Astrocyte (in vitro differentiated cells and primary cell): ENCODE data around the gene CDH22. TPM values are rescaled to one million over a fixed set of nuclear protein-coding genes. Genes with fewer than 3 reads are reported as not detected.

ENCODE experiments used
- DNase-seq: peaks from one replicate; pipeline ENCODE4 v3.0.0-alpha.2; 2010; ENCODE audit warnings: low read depth
- FAIRE-seq: peaks from 2 replicates; lab custom pipeline; 2011; peaks lifted over from hg19 to GRCh38; lab: Jason Lieb, UNC
- H2AFZ ChIP-seq: 2 replicates; pipeline ENCODE4 v1.6.0; 2012; ENCODE audit warnings: low read depth, low read length, inconsistent platforms
- H3K27ac ChIP-seq: 2 replicates; pipeline ENCODE4 v1.5.1; 2011; ENCODE audit warnings: low read depth, low read length, inconsistent platforms
- H3K27me3 ChIP-seq: 2 replicates; pipeline ENCODE4 v1.6.0; 2011; ENCODE audit warnings: low read length, inconsistent platforms; ENCODE audit not compliant: insufficient read depth
- H3K36me3 ChIP-seq: 2 replicates; pipeline ENCODE4 v1.5.1; 2011; ENCODE audit warnings: low read length, inconsistent platforms; ENCODE audit not compliant: insufficient read depth
- H3K4me1 ChIP-seq: 2 replicates; pipeline ENCODE4 v1.5.1; 2011; ENCODE audit warnings: low read length, inconsistent platforms; ENCODE audit not compliant: insufficient read depth
- H3K4me2 ChIP-seq: 2 replicates; pipeline ENCODE4 v1.6.0; 2012; ENCODE audit warnings: low read length, inconsistent platforms
- H3K4me3 ChIP-seq: 2 replicates; pipeline ENCODE4 v1.5.1; 2011; ENCODE audit warnings: low read depth, mild to moderate bottlenecking, low read length, inconsistent platforms; ENCODE audit not compliant: insufficient read depth
- H3K79me2 ChIP-seq: 2 replicates; pipeline ENCODE4 v1.6.0; 2012; ENCODE audit warnings: mild to moderate bottlenecking, low read length, inconsistent platforms; ENCODE audit not compliant: insufficient read depth
- H3K9ac ChIP-seq: 2 replicates; pipeline ENCODE4 v1.6.0; 2012; ENCODE audit warnings: mild to moderate bottlenecking, low read length, inconsistent platforms
- H3K9me3 ChIP-seq: 2 replicates; pipeline ENCODE4 v1.5.1; 2012; ENCODE audit warnings: low read depth, mild to moderate bottlenecking, low read length, inconsistent platforms; ENCODE audit not compliant: insufficient read depth
- H4K20me1 ChIP-seq: 2 replicates; pipeline ENCODE4 v1.6.0; 2012; ENCODE audit warnings: low read length, inconsistent platforms; ENCODE audit not compliant: insufficient read depth
- H3K27ac Mint-ChIP-seq: one replicate; pipeline ENCODE4 v1.8.0; 2021; ENCODE audit warnings: mild to moderate bottlenecking, mixed read lengths; ENCODE audit not compliant: unreplicated experiment
- H3K27me3 Mint-ChIP-seq: one replicate; pipeline ENCODE4 v1.8.0; 2021; ENCODE audit warnings: low read depth, mixed read lengths; ENCODE audit not compliant: unreplicated experiment
- H3K36me3 Mint-ChIP-seq: one replicate; pipeline ENCODE4 v1.8.0; 2021; ENCODE audit warnings: low read depth, mixed read lengths; ENCODE audit not compliant: unreplicated experiment
- H3K4me1 Mint-ChIP-seq: one replicate; pipeline ENCODE4 v1.8.0; 2021; ENCODE audit warnings: low read depth, mixed read lengths; ENCODE audit not compliant: unreplicated experiment
- H3K4me3 Mint-ChIP-seq: one replicate; pipeline ENCODE4 v1.8.0; 2021; ENCODE audit warnings: mild to moderate bottlenecking, moderate library complexity, mixed read lengths; ENCODE audit not compliant: unreplicated experiment
- H3K9me3 Mint-ChIP-seq: one replicate; pipeline ENCODE4 v1.8.0; 2021; ENCODE audit warnings: mild to moderate bottlenecking, mixed read lengths; ENCODE audit not compliant: unreplicated experiment
- EZH2 ChIP-seq: IDR thresholded peaks from 2 replicates; pipeline ENCODE4 v1.6.1; 2012; ENCODE audit warnings: mild to moderate bottlenecking, low read length, inconsistent platforms; ENCODE audit not compliant: insufficient read depth
- total RNA-seq: library from RNA; stranded (reverse); gene quantifications from 2 replicates; pipeline ENCODE4 v1.2.1, GENCODE V29; 2021
- TF ChIP-seq, protein P1 (sequence below): IDR thresholded peaks from 2 replicates; pipeline ENCODE4 v1.5.1; 2011; ENCODE audit warnings: low read depth, mild to moderate bottlenecking, inconsistent platforms, low read length, moderate library complexity; ENCODE audit not compliant: insufficient read depth

The CDH22 gene
- total RNA-seq, 1 donor from 2014 or later = not detected

DNA sequence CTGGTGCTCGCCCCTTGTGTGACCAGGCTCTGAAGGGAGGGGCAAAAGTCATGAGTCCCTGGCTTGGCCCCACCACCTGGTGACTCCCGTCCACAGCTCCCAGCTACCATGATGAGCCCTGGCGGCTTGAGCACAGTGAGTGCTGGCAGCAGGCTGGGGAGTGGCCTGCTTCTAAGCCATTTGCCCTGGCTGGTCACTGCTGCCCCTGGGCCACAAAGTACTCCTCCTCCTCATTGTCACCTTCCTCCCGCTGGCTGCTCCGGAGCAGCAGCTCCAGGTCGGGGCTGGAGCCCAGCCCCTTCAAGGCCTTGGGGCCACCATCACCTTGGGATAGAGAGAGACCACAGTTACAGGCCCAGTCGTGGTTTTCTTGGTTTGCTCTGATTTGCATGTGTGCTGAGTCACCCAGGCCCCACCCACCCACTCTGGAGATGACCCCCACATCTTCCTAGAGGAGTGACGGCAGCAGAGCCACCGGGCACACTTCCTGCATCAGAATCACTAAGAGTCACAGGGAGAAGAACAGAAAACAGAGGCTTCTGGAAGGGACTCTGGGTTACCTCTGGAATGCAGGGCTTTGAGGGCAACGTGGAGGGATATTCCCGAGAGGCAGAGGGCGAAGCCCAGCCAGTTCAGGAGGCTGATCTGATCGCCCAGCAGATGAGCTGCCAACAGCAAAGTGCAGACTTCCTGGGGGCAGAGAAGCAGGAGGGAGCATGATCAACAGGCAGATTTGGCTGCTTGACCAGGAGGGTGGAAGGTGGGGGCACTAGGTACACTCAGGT is 42.1 kb upstream of the CDH22 start:
- no peaks in the 10 kb centered on the region for H4K20me1 ChIP-seq
- peak overlapping the region; percentile 55 for H2AFZ ChIP-seq
- no peaks in the 10 kb centered on the region for H3K79me2 ChIP-seq
- H3K9me3 ChIP-seq = no peaks in the 10 kb centered on the region
- H3K4me1 Mint-ChIP-seq = peaks cover 29% of the 10 kb centered on the region
- H3K4me3 ChIP-seq = no peak overlapping the region
- peaks cover 23% of the 10 kb centered on the region for H3K4me1 ChIP-seq
- peaks cover 15% of the 10 kb centered on the region for H3K36me3 Mint-ChIP-seq
- peaks cover 3% of the 10 kb centered on the region for H3K36me3 ChIP-seq
- H3K27me3 Mint-ChIP-seq = no peaks in the 10 kb centered on the region
- peaks cover 3% of the 10 kb centered on the region for H3K9me3 Mint-ChIP-seq
- TF ChIP-seq, protein P1, sequence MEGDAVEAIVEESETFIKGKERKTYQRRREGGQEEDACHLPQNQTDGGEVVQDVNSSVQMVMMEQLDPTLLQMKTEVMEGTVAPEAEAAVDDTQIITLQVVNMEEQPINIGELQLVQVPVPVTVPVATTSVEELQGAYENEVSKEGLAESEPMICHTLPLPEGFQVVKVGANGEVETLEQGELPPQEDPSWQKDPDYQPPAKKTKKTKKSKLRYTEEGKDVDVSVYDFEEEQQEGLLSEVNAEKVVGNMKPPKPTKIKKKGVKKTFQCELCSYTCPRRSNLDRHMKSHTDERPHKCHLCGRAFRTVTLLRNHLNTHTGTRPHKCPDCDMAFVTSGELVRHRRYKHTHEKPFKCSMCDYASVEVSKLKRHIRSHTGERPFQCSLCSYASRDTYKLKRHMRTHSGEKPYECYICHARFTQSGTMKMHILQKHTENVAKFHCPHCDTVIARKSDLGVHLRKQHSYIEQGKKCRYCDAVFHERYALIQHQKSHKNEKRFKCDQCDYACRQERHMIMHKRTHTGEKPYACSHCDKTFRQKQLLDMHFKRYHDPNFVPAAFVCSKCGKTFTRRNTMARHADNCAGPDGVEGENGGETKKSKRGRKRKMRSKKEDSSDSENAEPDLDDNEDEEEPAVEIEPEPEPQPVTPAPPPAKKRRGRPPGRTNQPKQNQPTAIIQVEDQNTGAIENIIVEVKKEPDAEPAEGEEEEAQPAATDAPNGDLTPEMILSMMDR = no peak
- TF ChIP-seq EZH2 = no peak
- peak overlapping the region; percentile 84 for H3K9ac ChIP-seq
- H3K27me3 ChIP-seq = peaks cover under 1% of the 10 kb centered on the region
- peak overlapping the region; percentile 92 for H3K27ac ChIP-seq
- DNase-seq = peak; percentile 94
- H3K4me3 Mint-ChIP-seq = peak overlapping the region; percentile 67
- peak overlapping the region; percentile 80 for H3K4me2 ChIP-seq
- FAIRE-seq = no peak
- H3K27ac Mint-ChIP-seq = peak overlapping the region; percentile 98

DNA sequence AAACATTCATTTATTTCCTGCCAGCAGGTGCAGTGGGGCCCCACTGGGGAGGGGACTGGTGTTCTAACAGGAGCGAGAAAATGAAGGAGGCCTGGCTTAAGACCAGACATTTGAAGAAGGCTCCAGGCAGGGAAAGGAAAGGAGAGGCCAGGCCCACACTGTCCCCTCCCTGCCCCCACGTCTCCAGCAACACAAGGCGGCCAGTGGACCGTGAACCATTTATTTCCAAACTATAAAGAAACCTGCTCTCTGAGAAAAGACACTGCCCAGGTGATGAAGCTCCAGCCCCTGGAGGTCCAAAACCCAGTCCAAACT is 41.4 kb upstream of the CDH22 start:
- Histone ChIP-seq H3K4me1 (peaks cover 23% of the 10 kb centered on the region), H3K4me2 (peak overlapping the region; percentile 80), H3K9me3 (no peaks in the 10 kb centered on the region), H3K79me2 (no peaks in the 10 kb centered on the region), H3K9ac (peak overlapping the region; percentile 84), H3K4me3 (no peak overlapping the region), H3K27ac (peak overlapping the region; percentile 92), H4K20me1 (no peaks in the 10 kb centered on the region), H3K27me3 (peaks cover 7% of the 10 kb centered on the region), H2AFZ (no peak overlapping the region), H3K36me3 (peaks cover 3% of the 10 kb centered on the region)
- Mint-ChIP-seq H3K27ac (no peak overlapping the region), H3K9me3 (peaks cover 3% of the 10 kb centered on the region), H3K36me3 (peaks cover 14% of the 10 kb centered on the region), H3K27me3 (peaks cover 3% of the 10 kb centered on the region), H3K4me1 (peaks cover 29% of the 10 kb centered on the region), H3K4me3 (no peak overlapping the region)
- no peak for DNase-seq
- TF ChIP-seq, protein P1 = no peak
- no peak for TF ChIP-seq EZH2
- FAIRE-seq = no peak
